ENCODE measurements around the gene SAXO2.
"Not testable (repeated sequence)": the region's sequence is repeated elsewhere in the genome, so short reads cannot be mapped to it uniquely, and the experiment has no call there.

The SAXO2 gene

DNA sequence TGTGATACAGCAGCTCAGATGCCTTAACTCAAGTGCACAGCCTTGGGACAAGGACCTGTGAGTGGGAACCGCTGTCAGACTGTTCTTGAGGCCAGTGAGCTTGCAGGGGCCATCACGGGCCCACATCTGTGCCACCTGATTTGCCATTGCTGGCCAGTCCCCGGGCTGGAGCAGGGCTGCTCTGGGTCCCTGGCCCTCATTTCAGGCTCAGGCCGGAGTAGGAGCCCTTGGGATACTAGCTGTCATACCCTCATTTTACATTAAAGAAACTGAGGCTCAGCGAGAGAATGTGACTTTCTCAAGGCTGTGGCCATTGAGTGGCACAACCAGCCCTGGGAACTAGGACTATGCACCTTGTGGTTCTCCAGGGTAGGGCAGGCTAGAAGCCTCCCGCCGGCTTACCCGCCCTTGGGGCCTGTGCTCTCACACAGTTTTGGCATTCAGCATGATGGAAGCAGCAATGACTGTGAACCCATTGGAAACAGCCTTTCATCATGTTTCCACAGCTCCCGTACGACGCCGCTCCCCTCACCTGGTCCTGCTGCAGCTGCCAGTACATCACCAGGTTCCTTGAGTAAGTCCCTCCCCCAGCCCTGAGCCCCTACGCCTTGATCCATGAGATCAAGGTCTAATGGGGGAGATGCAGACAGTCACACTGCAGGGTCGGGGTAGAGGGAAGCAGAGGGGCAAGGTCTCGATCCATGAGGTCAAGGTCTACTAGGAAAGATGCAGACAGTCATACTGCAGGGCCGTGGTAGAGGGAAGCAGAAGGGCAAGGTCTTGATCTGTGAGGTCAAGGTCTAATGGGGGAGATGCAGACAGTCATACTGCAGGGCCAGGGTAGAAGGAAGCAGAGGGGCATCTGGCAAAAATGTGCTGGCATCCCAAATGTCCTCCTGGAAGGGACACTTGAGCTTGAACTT lies 44.4 kb downstream of the SAXO2 start (continued):
- TF ChIP-seq ZNF8 (CRISPR knock-in tag; IDR thresholded peaks at IDR 0.05) = no peak
- TF ChIP-seq PPARA (CRISPR knock-in tag; IDR thresholded peaks at IDR 0.05; ENCODE audit: borderline replicate concordance) = no peak
- no peak for TF ChIP-seq ZFP30 (CRISPR knock-in tag; IDR thresholded peaks at IDR 0.05)

DNA sequence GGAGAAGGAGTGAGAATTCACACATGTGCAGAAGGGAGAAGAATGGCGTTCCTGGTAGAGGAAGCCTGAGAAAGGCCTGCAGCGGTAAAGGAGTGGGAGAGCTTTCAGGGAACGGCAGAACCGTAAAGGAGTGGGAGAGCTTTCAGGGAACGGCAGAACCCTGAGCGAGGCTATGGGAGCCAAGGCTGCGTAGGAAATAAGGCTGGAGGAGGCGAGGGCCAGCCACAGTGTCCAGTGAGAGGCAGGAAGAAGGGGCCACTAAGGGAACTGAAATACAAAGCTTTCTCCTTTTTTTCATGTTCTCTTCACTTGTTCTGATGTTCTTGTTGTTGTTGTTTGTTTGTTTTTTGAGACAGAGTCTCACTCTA lies 45.1 kb downstream of the SAXO2 start:
- no peak for TF ChIP-seq ISL1 (CRISPR knock-in tag; IDR thresholded peaks at IDR 0.05)
- TF ChIP-seq SNAI2 (CRISPR knock-in tag; IDR thresholded peaks at IDR 0.05) = no peak
- no peak for TF ChIP-seq ARNTL (CRISPR knock-in tag; IDR thresholded peaks at IDR 0.05; ENCODE audit: borderline replicate concordance, low read depth)
- TF ChIP-seq GLIS3 (CRISPR knock-in tag; IDR thresholded peaks at IDR 0.05) = no peak
- TF ChIP-seq ZNF565 (CRISPR knock-in tag; conservative IDR thresholded peaks at IDR 0.05; ENCODE audit: low read depth) = no peak
- TF ChIP-seq POU6F1 (CRISPR knock-in tag; IDR thresholded peaks at IDR 0.05; ENCODE audit: borderline replicate concordance, low read depth) = no peak
- no peak for TF ChIP-seq ESRRG (CRISPR knock-in tag; IDR thresholded peaks at IDR 0.05)
- TF ChIP-seq ZNF70 (CRISPR knock-in tag; IDR thresholded peaks at IDR 0.05) = no peak
- TF ChIP-seq CSDC2 (CRISPR knock-in tag; IDR thresholded peaks at IDR 0.05) = no peak
- TF ChIP-seq TOX (CRISPR knock-in tag; IDR thresholded peaks at IDR 0.05; ENCODE audit: borderline replicate concordance) = no peak
- TF ChIP-seq CSRNP3 (CRISPR knock-in tag; IDR thresholded peaks at IDR 0.05) = no peak
- TF ChIP-seq CREB5 (CRISPR knock-in tag; IDR thresholded peaks at IDR 0.05; ENCODE audit: low read depth) = no peak
- ATAC-seq = no peak

GRCh38 chr15:82309802-82310201 lies 47.2 kb downstream of the SAXO2 start:
- no peak for ATAC-seq
- TF ChIP-seq ZNF565 (CRISPR knock-in tag; conservative IDR thresholded peaks at IDR 0.05; ENCODE audit: low read depth) = no peak
- TF ChIP-seq POU6F1 (CRISPR knock-in tag; IDR thresholded peaks at IDR 0.05; ENCODE audit: borderline replicate concordance, low read depth) = no peak
- TF ChIP-seq CREB5 (CRISPR knock-in tag; IDR thresholded peaks at IDR 0.05; ENCODE audit: low read depth) = no peak
- TF ChIP-seq SNAI2 (CRISPR knock-in tag; IDR thresholded peaks at IDR 0.05) = no peak
- no peak for TF ChIP-seq BACH2 (CRISPR knock-in tag; IDR thresholded peaks at IDR 0.05; ENCODE audit: borderline replicate concordance)
- TF ChIP-seq RARB (CRISPR knock-in tag; IDR thresholded peaks at IDR 0.05) = no peak
- no peak for TF ChIP-seq TCF4 (CRISPR knock-in tag; IDR thresholded peaks at IDR 0.05; ENCODE audit: borderline replicate concordance)
- TF ChIP-seq PPARA (CRISPR knock-in tag; IDR thresholded peaks at IDR 0.05; ENCODE audit: borderline replicate concordance) = no peak
- no peak for TF ChIP-seq PATZ1 (CRISPR knock-in tag; IDR thresholded peaks at IDR 0.05; ENCODE audit: borderline replicate concordance)
- no peak for TF ChIP-seq GLIS3 (CRISPR knock-in tag; IDR thresholded peaks at IDR 0.05)
- TF ChIP-seq CSDC2 (CRISPR knock-in tag; IDR thresholded peaks at IDR 0.05) = no peak
- TF ChIP-seq ZFP3 (CRISPR knock-in tag; IDR thresholded peaks at IDR 0.05) = no peak
- TF ChIP-seq ZNF70 (CRISPR knock-in tag; IDR thresholded peaks at IDR 0.05) = no peak

GRCh38 chr15:82311321-82311720 lies 48.7 kb downstream of the SAXO2 start:
- ATAC-seq = not testable (repeated sequence)

Data from SK-N-SH treated with all-trans-retinoic acid at 6 μM for 48 hours (cell line).